Upper lobe of right lung (tissue), 1 donor: ENCODE data around the gene ZNF462. TPM values are rescaled to one million over a fixed set of nuclear protein-coding genes. Genes with fewer than 3 reads are reported as not detected.

Experiments
- ATAC-seq: fragments of 200-7000 bp; cut with Tn5 transposase; one replicate; pipeline ENCODE4 v1.9.1; 2020; ENCODE audit warnings: mild to moderate bottlenecking, moderate library complexity
- DNase-seq: peaks from one replicate; pipeline ENCODE4 v3.0.0-alpha.2; 2020
- H3K27ac ChIP-seq: fragments of 200-600 bp; one replicate; pipeline ENCODE4 v1.8.0; 2022
- H3K27me3 ChIP-seq: fragments of 200-600 bp; one replicate; pipeline ENCODE4 v1.8.0; 2022; ENCODE audit warnings: mild to moderate bottlenecking
- H3K36me3 ChIP-seq: fragments of 200-600 bp; one replicate; pipeline ENCODE4 v1.8.0; 2022
- H3K4me1 ChIP-seq: fragments of 200-600 bp; one replicate; pipeline ENCODE4 v1.8.0; 2022
- H3K4me3 ChIP-seq: fragments of 200-600 bp; one replicate; pipeline ENCODE4 v1.8.0; 2022; ENCODE audit warnings: mild to moderate bottlenecking
- H3K9me3 ChIP-seq: fragments of 200-600 bp; one replicate; pipeline ENCODE4 v1.8.0; 2022
- intact Hi-C: fragments of 100-400 bp; cut with DNase I; formaldehyde crosslinking; loops from one replicate; pipeline ENCODE4 v1.11.0; 2022
- total RNA-seq: library from RNA; stranded (reverse); fragmentation: NEBNext Ultra II Directional; extraction: Animal tissue kit (Norgen Biotek cat#: 25700); gene quantifications from one replicate; pipeline ENCODE4 v1.2.1, GENCODE V29; 2021
- TF ChIP-seq, protein P1 (sequence below): fragments of 200-600 bp; IDR thresholded peaks from one replicate; pipeline ENCODE4 v1.8.0; 2022; ENCODE audit warnings: antibody characterized with exemption
- donor health status: DM: no; HTN: yes; CAD: no; lungs with severe emphysema.

Gene ZNF462
- total RNA-seq, 1 donor from 2014 or later: 25.4 TPM

DNA sequence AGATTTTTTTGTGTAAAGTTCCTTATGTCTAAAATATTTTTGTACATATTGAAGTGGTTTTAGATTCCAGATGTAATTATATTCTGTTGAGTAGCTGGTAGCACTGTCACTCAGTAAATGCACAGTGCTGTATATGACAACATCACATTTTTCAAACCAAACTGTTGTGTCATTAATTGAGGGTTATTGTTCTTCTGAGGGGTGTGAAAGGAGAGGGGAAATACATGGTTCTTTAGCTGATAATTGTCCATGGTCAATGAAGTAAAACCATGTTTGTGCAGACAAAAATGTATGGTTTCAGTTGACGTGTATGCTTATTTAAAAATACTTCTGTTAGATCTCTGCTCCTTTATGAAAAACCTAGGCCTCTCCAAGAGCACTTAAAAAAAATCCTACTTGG is 3.3 kb downstream of the ZNF462 start:
- Histone ChIP-seq H3K9me3 (no peaks in the 10 kb centered on the region), H3K27ac (no peak overlapping the region), H3K4me3 (no peak overlapping the region), H3K27me3 (no peaks in the 10 kb centered on the region), H3K36me3 (no peaks in the 10 kb centered on the region), H3K4me1 (peaks cover 39% of the 10 kb centered on the region)
- TF ChIP-seq, protein P1, sequence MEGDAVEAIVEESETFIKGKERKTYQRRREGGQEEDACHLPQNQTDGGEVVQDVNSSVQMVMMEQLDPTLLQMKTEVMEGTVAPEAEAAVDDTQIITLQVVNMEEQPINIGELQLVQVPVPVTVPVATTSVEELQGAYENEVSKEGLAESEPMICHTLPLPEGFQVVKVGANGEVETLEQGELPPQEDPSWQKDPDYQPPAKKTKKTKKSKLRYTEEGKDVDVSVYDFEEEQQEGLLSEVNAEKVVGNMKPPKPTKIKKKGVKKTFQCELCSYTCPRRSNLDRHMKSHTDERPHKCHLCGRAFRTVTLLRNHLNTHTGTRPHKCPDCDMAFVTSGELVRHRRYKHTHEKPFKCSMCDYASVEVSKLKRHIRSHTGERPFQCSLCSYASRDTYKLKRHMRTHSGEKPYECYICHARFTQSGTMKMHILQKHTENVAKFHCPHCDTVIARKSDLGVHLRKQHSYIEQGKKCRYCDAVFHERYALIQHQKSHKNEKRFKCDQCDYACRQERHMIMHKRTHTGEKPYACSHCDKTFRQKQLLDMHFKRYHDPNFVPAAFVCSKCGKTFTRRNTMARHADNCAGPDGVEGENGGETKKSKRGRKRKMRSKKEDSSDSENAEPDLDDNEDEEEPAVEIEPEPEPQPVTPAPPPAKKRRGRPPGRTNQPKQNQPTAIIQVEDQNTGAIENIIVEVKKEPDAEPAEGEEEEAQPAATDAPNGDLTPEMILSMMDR: no peak
- ATAC-seq (no peak), DNase-seq (no peak)
- intact Hi-C loops: no loop called here

DNA sequence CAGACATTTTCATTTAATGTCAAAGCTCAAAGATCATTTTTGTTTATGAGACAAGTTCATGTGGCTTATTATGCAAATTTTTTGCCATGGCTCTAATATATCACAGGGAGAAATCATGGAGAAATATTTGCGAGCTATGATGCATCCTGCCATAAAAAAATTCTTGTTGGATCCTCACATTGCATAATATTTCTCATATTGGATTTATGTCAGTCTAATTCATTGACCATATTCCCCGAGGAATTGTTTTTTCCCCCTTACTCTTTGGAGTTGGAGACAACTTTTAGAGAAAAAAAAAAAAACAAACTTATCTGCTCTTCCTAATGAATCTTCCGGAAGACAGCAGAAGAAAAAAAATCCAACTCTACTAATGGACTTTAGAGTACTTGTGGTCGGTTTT is 4.3 kb downstream of the ZNF462 start:
- no peaks in the 10 kb centered on the region for H3K36me3 ChIP-seq
- no peak for ATAC-seq
- intact Hi-C loops: no loop called here
- no peaks in the 10 kb centered on the region for H3K27me3 ChIP-seq
- H3K4me1 ChIP-seq: peaks cover 43% of the 10 kb centered on the region
- H3K4me3 ChIP-seq: no peak overlapping the region
- H3K9me3 ChIP-seq: no peaks in the 10 kb centered on the region
- no peak for DNase-seq
- H3K27ac ChIP-seq: no peak overlapping the region
- TF ChIP-seq, protein P1: no peak

DNA sequence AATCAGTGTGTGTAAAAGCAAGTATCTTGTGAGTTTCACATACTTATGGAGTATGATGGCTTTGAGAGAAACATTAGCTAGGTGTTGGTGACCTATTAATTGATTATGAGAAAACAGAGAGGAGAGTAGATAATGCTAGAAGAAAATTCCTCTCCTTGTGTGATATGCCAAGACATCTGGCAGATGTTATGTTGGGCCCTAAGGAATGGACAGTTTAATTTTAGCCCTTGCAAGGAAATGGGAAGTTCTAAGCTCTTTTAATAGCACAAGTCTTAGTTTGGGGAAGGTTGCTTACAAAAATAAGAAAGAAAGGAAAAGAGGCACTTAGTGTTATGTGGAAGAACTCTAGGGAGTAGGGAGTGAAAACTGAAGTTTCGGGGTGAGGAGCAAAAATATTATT is 5.1 kb downstream of the ZNF462 start:
- no peak for ATAC-seq
- no peak overlapping the region for H3K4me3 ChIP-seq
- H3K4me1 ChIP-seq: peaks cover 43% of the 10 kb centered on the region
- H3K27me3 ChIP-seq: no peaks in the 10 kb centered on the region
- intact Hi-C loops: no loop called here
- H3K9me3 ChIP-seq: no peaks in the 10 kb centered on the region
- TF ChIP-seq, protein P1: no peak
- H3K36me3 ChIP-seq: no peaks in the 10 kb centered on the region
- no peak for DNase-seq
- peak overlapping the region; percentile 56 for H3K27ac ChIP-seq

DNA sequence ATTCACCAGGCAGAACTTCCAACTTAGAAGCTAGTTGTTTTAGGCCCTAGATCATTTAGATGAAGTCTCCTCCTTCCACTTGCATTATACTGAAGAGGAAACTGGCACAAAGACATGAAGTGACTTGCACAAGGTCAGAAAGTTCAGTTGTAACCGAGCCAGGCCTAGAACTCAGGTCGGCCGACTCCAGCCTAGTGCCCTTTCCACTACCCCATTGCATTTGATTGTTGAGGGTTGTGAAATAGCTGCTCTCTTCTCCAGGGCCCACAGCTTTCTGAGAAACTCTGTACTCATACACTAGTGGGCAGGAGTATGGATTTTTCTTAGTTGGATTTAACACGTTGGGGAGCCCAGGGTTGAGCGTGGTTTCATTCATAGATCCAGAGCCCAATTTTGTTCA is 5.6 kb downstream of the ZNF462 start:
- no peak for DNase-seq
- intact Hi-C loops: no loop called here
- H3K27me3 ChIP-seq: no peaks in the 10 kb centered on the region
- no peak overlapping the region for H3K4me3 ChIP-seq
- H3K4me1 ChIP-seq: peaks cover 43% of the 10 kb centered on the region
- peak overlapping the region; percentile 56 for H3K27ac ChIP-seq
- no peaks in the 10 kb centered on the region for H3K36me3 ChIP-seq
- ATAC-seq: peak; percentile 71
- TF ChIP-seq, protein P1: no peak
- no peaks in the 10 kb centered on the region for H3K9me3 ChIP-seq

DNA sequence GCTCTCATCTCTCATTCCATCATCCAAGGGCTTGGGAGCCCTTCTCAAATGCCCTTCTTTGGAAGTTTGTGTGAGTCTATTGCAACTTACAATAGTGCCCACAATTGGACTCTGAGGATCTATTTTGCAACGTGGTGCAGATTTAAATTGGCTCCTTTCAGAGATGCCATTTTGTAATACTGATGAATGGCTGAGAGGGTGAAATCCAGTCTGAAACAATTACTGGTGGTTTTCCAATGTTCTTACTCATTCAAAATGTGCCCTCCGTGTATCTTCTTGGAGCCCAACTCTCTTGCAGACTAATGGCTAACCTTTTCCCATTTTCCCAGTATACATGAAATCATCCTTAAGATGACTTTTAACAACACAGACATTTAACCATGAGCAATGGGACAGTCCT is 6.1 kb downstream of the ZNF462 start:
- H3K36me3 ChIP-seq: no peaks in the 10 kb centered on the region
- H3K4me1 ChIP-seq: peaks cover 43% of the 10 kb centered on the region
- intact Hi-C loops: no loop called here
- H3K27me3 ChIP-seq: no peaks in the 10 kb centered on the region
- no peaks in the 10 kb centered on the region for H3K9me3 ChIP-seq
- TF ChIP-seq, protein P1: no peak
- ATAC-seq (no peak), DNase-seq (no peak)
- H3K4me3 ChIP-seq: no peak overlapping the region
- peak overlapping the region; percentile 56 for H3K27ac ChIP-seq

DNA sequence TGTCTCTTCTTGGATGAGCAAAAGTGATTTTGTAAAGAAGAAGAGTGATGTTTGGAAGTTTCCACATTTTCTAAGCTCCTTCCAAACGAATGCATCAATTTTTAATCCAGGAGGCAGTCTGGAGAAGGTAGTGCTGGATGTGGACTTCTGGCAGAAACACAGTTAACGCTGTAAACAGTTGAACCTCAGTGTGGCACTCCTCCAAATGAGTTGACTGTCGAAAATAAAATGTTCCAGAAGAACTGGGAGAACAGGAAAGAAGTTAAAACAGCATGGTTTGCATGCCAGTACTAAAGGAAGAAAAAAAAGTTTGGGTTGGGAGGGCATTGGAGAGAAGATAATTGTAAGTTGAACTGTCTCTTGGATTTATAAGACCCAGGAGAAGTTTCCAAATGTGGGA is 6.5 kb downstream of the ZNF462 start:
- H3K4me1 ChIP-seq: peaks cover 43% of the 10 kb centered on the region
- no peak overlapping the region for H3K4me3 ChIP-seq
- DNase-seq (no peak), ATAC-seq (peak; percentile 25)
- TF ChIP-seq, protein P1: no peak
- no peaks in the 10 kb centered on the region for H3K9me3 ChIP-seq
- intact Hi-C loops: no loop called here
- H3K27ac ChIP-seq: peak overlapping the region; percentile 56
- H3K36me3 ChIP-seq: no peaks in the 10 kb centered on the region
- H3K27me3 ChIP-seq: no peaks in the 10 kb centered on the region
